Measurements from ENCODE around the gene VEGFB. TPM values are rescaled to one million over a fixed set of nuclear protein-coding genes. Genes with fewer than 3 reads are reported as not detected.

Gene VEGFB
- total and polyA plus RNA-seq, 2 of the 8 experiments (the other 6 are each of a cell fraction or from before 2014, with no cell fraction given), result 9.3 to 49.6 TPM

DNA sequence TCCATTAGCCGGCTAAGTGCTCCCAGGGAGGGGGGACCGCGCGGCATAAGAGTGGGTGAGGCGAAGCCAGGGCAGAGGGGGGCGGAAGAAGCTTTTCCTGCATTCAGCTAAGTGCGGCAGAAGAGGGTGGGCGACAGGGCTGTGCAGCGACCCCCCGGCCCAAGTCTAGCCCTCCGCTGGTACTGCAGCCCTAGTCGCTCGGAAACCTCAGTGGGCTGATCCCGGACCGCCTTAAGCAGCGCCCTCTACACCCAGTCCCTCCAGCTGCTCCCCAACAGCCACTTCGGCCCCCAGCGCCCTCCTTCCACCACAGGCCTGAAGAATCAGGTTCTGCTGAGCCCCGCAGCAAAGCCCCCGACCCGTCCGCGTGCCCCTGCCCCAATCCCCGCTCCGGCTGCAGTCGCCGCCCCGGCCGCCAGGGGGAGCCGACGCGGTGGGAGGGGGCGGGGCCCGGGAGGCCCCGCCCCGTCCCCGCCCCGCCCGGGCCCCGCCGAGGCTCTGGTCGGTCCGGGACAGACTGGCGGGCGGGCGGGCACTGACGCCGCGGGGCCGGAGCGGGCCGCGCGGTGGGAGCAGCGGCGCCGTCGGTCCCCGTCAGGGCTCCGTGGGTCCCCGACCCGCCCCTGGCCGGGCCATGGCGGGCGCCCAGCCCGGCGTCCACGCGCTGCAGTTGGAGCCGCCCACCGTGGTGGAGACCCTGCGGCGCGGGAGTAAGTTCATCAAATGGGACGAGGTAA, 16.8 kb downstream of the VEGFB start, which contains the start of gene PLCB3 (continued):
- TF ChIP-seq TAF7 (optimal IDR thresholded peaks at IDR 0.05; ENCODE audit: borderline replicate concordance, low read depth, low read length) (no peak), CBX8 (IDR thresholded peaks at IDR 0.05; ENCODE audit: borderline replicate concordance, low read depth, low read length) (no peak), NANOG (IDR thresholded peaks at IDR 0.05; ENCODE audit: insufficient read depth, low read depth, low read length, poor library complexity, severe bottlenecking) (no peak), GTF2F1 (IDR thresholded peaks at IDR 0.05; ENCODE audit: borderline replicate concordance, low read depth, low read length) (no peak), SRF (IDR thresholded peaks at IDR 0.05; ENCODE audit: low read depth, low read length) (no peak), KDM1A (IDR thresholded peaks at IDR 0.05; ENCODE audit: borderline replicate concordance, low read length) (no peak), RAD21 (IDR thresholded peaks at IDR 0.05 in 1 of 2, conservative IDR thresholded peaks at IDR 0.05 in 1 of 2; ENCODE audit: low read depth in 2 of 2, low read length in 2 of 2) (peak in 1 of 2 experiments; percentile 13; a peak in 1 of 4 replicates), TCF12 (IDR thresholded peaks at IDR 0.05; ENCODE audit: low read depth, low read length) (no peak), TEAD4 (IDR thresholded peaks at IDR 0.05; ENCODE audit: low read depth, low read length) (no peak), SP2 (IDR thresholded peaks at IDR 0.05; ENCODE audit: low read length) (no peak), USF2 (IDR thresholded peaks at IDR 0.05; ENCODE audit: low read length) (no peak), MAFK (IDR thresholded peaks at IDR 0.05; ENCODE audit: low read depth, low read length) (no peak), CEBPB (IDR thresholded peaks at IDR 0.05; ENCODE audit: low read depth, low read length) (no peak), RBBP5 (IDR thresholded peaks at IDR 0.05; ENCODE audit: borderline replicate concordance, low read depth, low read length) (no peak; the same call in 1 of the 2 replicates), PHF8 (conservative IDR thresholded peaks at IDR 0.05; ENCODE audit: low read depth, low read length) (peak; percentile 82), FOSL1 (IDR thresholded peaks at IDR 0.05; ENCODE audit: insufficient read depth, low read depth, low read length) (no peak), POLR2AphosphoS5 (IDR thresholded peaks at IDR 0.05; ENCODE audit: low read depth, low read length) (no peak), SP1 (IDR thresholded peaks at IDR 0.05; ENCODE audit: low read depth, low read length) (no peak), GABPA (IDR thresholded peaks at IDR 0.05; ENCODE audit: borderline replicate concordance, insufficient read depth, low read length) (no peak), SAP30 (IDR thresholded peaks at IDR 0.05; ENCODE audit: insufficient read depth, insufficient replicate concordance, low read length) (no peak)

All from H1 (cell line).